Liver (tissue), 9 donors: ENCODE results near the gene FRMPD4. TPM values are rescaled to one million over a fixed set of nuclear protein-coding genes. Genes with fewer than 3 reads are reported as not detected.

Experiments
- DNase-seq: peaks from one replicate; pipeline ENCODE4 v3.0.0-alpha.2; 2017; ENCODE audit warnings: low spot score
- H3K27ac ChIP-seq, 2 donors: one replicate each; pipeline ENCODE4 v1.7.0; 2013; ENCODE audit warnings: inconsistent platforms in 2 of 2, low read length in 2 of 2, control low read depth in 1 of 2, low read depth in 1 of 2, mild to moderate bottlenecking in 1 of 2
- H3K27me3 ChIP-seq, 4 donors: one replicate each; pipeline versions ENCODE4 v1.6.1 to v1.7.0; 2013; ENCODE audit warnings: low read length in 3 of 4, inconsistent platforms in 1 of 4, mild to moderate bottlenecking in 1 of 4, moderate library complexity in 1 of 4; ENCODE audit not compliant: control insufficient read depth in 4 of 4, insufficient read depth in 4 of 4
- H3K36me3 ChIP-seq, 4 donors: one replicate each; pipeline versions ENCODE4 v1.6.1 to v1.7.0; 2013; ENCODE audit warnings: low read length in 3 of 4, mild to moderate bottlenecking in 3 of 4, low read depth in 1 of 4, moderate library complexity in 1 of 4; ENCODE audit not compliant: control insufficient read depth in 4 of 4, insufficient read depth in 3 of 4
- H3K4me1 ChIP-seq, 4 donors: one replicate each; pipeline versions ENCODE4 v1.6.1 to v1.7.0; 2013; ENCODE audit warnings: low read length in 3 of 4, mild to moderate bottlenecking in 3 of 4, moderate library complexity in 1 of 4; ENCODE audit not compliant: control insufficient read depth in 4 of 4, insufficient read depth in 4 of 4
- H3K4me3 ChIP-seq, 3 donors: one replicate each; pipeline versions ENCODE4 v1.6.1 to v1.7.0; 2013; ENCODE audit warnings: low read length in 3 of 3, control low read depth in 1 of 3, low read depth in 1 of 3, mild to moderate bottlenecking in 1 of 3
- H3K9ac ChIP-seq, 2 donors: one replicate each; pipeline ENCODE4 v1.7.0; 2013; ENCODE audit warnings: low read length in 2 of 2, mild to moderate bottlenecking in 2 of 2, moderate library complexity in 2 of 2, control low read depth in 1 of 2, low read depth in 1 of 2
- H3K9me3 ChIP-seq, 4 donors: one replicate each; pipeline versions ENCODE4 v1.6.1 to v1.7.0; 2013; ENCODE audit warnings: low read length in 3 of 4; ENCODE audit not compliant: control insufficient read depth in 4 of 4
- ATF3 ChIP-seq: IDR thresholded peaks from 2 replicates; pipeline ENCODE4 v1.6.1; 2016; ENCODE audit warnings: antibody characterized with exemption
- EGR1 ChIP-seq, 2 donors: IDR thresholded peaks; 2 replicates each; pipeline ENCODE4 v1.6.1; 2016 to 2018; ENCODE audit warnings: antibody characterized with exemption in 2 of 2, low read depth in 2 of 2
- FOXA1 ChIP-seq: IDR thresholded peaks from 2 replicates; pipeline ENCODE4 v1.6.1; 2016; ENCODE audit warnings: antibody characterized with exemption
- FOXA2 ChIP-seq: IDR thresholded peaks from 2 replicates; pipeline ENCODE4 v1.6.1; 2016; ENCODE audit warnings: antibody characterized with exemption
- GABPA ChIP-seq, 2 donors: IDR thresholded peaks in 1 of 2; conservative IDR thresholded peaks in 1 of 2; 2 replicates each; pipeline ENCODE4 v1.6.1; 2016; ENCODE audit warnings: antibody characterized with exemption in 2 of 2, mild to moderate bottlenecking in 1 of 2, moderate library complexity in 1 of 2
- HNF4A ChIP-seq, 2 donors: conservative IDR thresholded peaks; 2 replicates each; pipeline ENCODE4 v1.6.1; 2016; ENCODE audit warnings: antibody characterized with exemption in 2 of 2, mild to moderate bottlenecking in 2 of 2
- HNF4G ChIP-seq: IDR thresholded peaks from 2 replicates; pipeline ENCODE4 v1.6.1; 2016; ENCODE audit warnings: antibody characterized with exemption
- JUND ChIP-seq, 2 donors: IDR thresholded peaks; 2 replicates each; pipeline ENCODE4 v1.6.1; 2016; ENCODE audit warnings: antibody characterized with exemption in 2 of 2
- MAX ChIP-seq: IDR thresholded peaks from 2 replicates; pipeline ENCODE4 v1.6.1; 2016; ENCODE audit warnings: antibody characterized with exemption
- RAD21 ChIP-seq, 2 donors: IDR thresholded peaks; 2 replicates each; pipeline ENCODE4 v1.6.1; 2016; ENCODE audit warnings: antibody characterized with exemption in 2 of 2, mild to moderate bottlenecking in 2 of 2
- REST ChIP-seq: IDR thresholded peaks from 2 replicates; pipeline ENCODE4 v1.6.1; 2016; ENCODE audit warnings: antibody characterized with exemption, mild to moderate bottlenecking
- RXRA ChIP-seq, 2 donors: IDR thresholded peaks; 2 replicates each; pipeline ENCODE4 v1.6.1; 2017 to 2018; ENCODE audit warnings: antibody characterized with exemption in 2 of 2, mild to moderate bottlenecking in 1 of 2
- SP1 ChIP-seq: IDR thresholded peaks from 2 replicates; pipeline ENCODE4 v1.6.1; 2018; ENCODE audit warnings: antibody characterized with exemption, mild to moderate bottlenecking
- TAF1 ChIP-seq: conservative IDR thresholded peaks from 2 replicates; pipeline ENCODE4 v1.6.1; 2016; ENCODE audit warnings: antibody characterized with exemption, mild to moderate bottlenecking
- YY1 ChIP-seq: IDR thresholded peaks from 2 replicates; pipeline ENCODE4 v1.6.1; 2016; ENCODE audit warnings: antibody characterized with exemption, mild to moderate bottlenecking
- ZBTB33 ChIP-seq: IDR thresholded peaks from 2 replicates; pipeline ENCODE4 v1.6.1; 2016; ENCODE audit warnings: antibody characterized with exemption
- WGBS: extraction: QIAGEN DNeasy Blood & Tissue Kit; methylation state at CpG from one replicate; pipeline ENCODE4 v1.1.7; 2013; 5-methylcytosine and 5-hydroxymethylcytosine counted together
- polyA plus RNA-seq, 2 donors: library from polyadenylated mRNA; stranded (reverse) in 1 of 2; unstranded in 1 of 2; fragments of 200-250 nt in 1 of 2; fragments of >200 nt in 1 of 2; fragmentation: Nextera tagmentation in 1 of 2; extraction: Ambion mirVana in 1 of 2; gene quantifications; one replicate each; pipeline versions ENCODE4 v1.2.1 to v1.2.3, GENCODE V29; 2013 to 2015
- total RNA-seq, 2 donors: library from RNA; depleted of rRNA; stranded (reverse); fragments of >200 nt; gene quantifications; one replicate each; pipeline ENCODE4 v1.2.3, GENCODE V29; 2014
- donor health status: healthy.
- donor health status: healthy.
- donor health status: healthy.
- donor health status: healthy.
- donor health status: healthy.

Gene FRMPD4
- total and polyA plus RNA-seq, 4 donors: 0.01 to 0.08 (median 0.03) TPM; not detected in 1

- no peaks in the 10 kb centered on the region for H3K4me1 ChIP-seq
- no peak overlapping the region for H3K4me3 ChIP-seq
- peaks cover 0 to 2% (median 0%) of the 10 kb centered on the region in 4 donors for H3K9me3 ChIP-seq
- peaks cover 0 to 6% (median 0%) of the 10 kb centered on the region in 4 donors for H3K27me3 ChIP-seq
- 74% methylated on average over 4 of the region's 4 CpGs for WGBS
- TF ChIP-seq JUND (IDR thresholded peaks at IDR 0.05): no peak
- no peak for TF ChIP-seq FOXA2
- no peak for TF ChIP-seq EGR1 (IDR thresholded peaks at IDR 0.05; ENCODE audit: low read depth in 2 of 2)
- no peak for TF ChIP-seq HNF4G
- TF ChIP-seq REST: no peak
- no peak for TF ChIP-seq RXRA (IDR thresholded peaks at IDR 0.05)
- no peak for TF ChIP-seq FOXA1
- TF ChIP-seq ATF3: no peak
- TF ChIP-seq HNF4A (conservative IDR thresholded peaks at IDR 0.05): no peak
- TF ChIP-seq SP1: no peak
- no peak for TF ChIP-seq TAF1
- TF ChIP-seq MAX: no peak
- no peak for TF ChIP-seq YY1
- TF ChIP-seq RAD21 (IDR thresholded peaks at IDR 0.05): no peak
- TF ChIP-seq ZBTB33: no peak
- no peak for TF ChIP-seq GABPA (IDR thresholded peaks at IDR 0.05 in 1 of 2, conservative IDR thresholded peaks at IDR 0.05 in 1 of 2)
- no peaks in the 10 kb centered on the region for H3K36me3 ChIP-seq
- no peak overlapping the region for H3K27ac ChIP-seq
- no peak for DNase-seq
- H3K9ac ChIP-seq: no peak overlapping the region
These were observed 85.4 kb downstream of the FRMPD4 start for GRCh38 chrX:12223650-12224049.

- no peak overlapping the region for H3K27ac ChIP-seq
- no peak overlapping the region for H3K9ac ChIP-seq
- TF ChIP-seq GABPA (IDR thresholded peaks at IDR 0.05 in 1 of 2, conservative IDR thresholded peaks at IDR 0.05 in 1 of 2) (no peak), FOXA2 (no peak), SP1 (no peak), ATF3 (no peak), MAX (no peak), REST (no peak)
- no peaks in the 10 kb centered on the region for H3K36me3 ChIP-seq
- 72% methylated on average over 1 of the region's 1 CpG for WGBS
- no peak overlapping the region for H3K4me3 ChIP-seq
- H3K27me3 ChIP-seq: peaks cover 0 to 6% (median 0%) of the 10 kb centered on the region in 4 donors
- H3K4me1 ChIP-seq: no peaks in the 10 kb centered on the region
- peaks cover 0 to 2% (median 0%) of the 10 kb centered on the region in 4 donors for H3K9me3 ChIP-seq
- no peak for DNase-seq
These were observed 86.8 kb downstream of the FRMPD4 start for GRCh38 chrX:12225107-12225506.
